NCI-H2081 (cell line): ENCODE results near the gene ECHS1.

ENCODE experiments used
- DNase-seq, 2 experiments: peaks; one replicate each; lab custom pipeline; 2025; lab: John Stamatoyannopoulos, UW

ECHS1 gene

GRCh38 chr10:133358162-133358924 lies 14.8 kb downstream of the ECHS1 start:
- DNase-seq, result no peak

- no peak for DNase-seq
Observed at GRCh38 chr10:133357285-133358161, 15.6 kb downstream of the ECHS1 start, which contains the start of gene FUOM. Gene FUOM, minus strand, starts transcription at chr10:133358019. Its CDS starts 12 bp downstream, at chr10:133358007.

GRCh38 chr10:133356549-133357284 lies 16.4 kb downstream of the ECHS1 start:
- DNase-seq, result no peak

GRCh38 chr10:133355991-133356390 lies 17.2 kb downstream of the ECHS1 start:
- no peak for DNase-seq

- no peak for DNase-seq
Observed at GRCh38 chr10:133355266-133355665, 17.9 kb downstream of the ECHS1 start.

GRCh38 chr10:133354672-133355240 lies 18.4 kb downstream of the ECHS1 start:
- no peak for DNase-seq

- DNase-seq, result no peak
Observed at GRCh38 chr10:133353988-133354605, 19.1 kb downstream of the ECHS1 start.

- DNase-seq, result no peak
Observed at GRCh38 chr10:133353202-133353959, 19.8 kb downstream of the ECHS1 start.

- no peak for DNase-seq
Observed at GRCh38 chr10:133351408-133352318, 21.5 kb downstream of the ECHS1 start.

GRCh38 chr10:133350950-133351329 lies 22.2 kb downstream of the ECHS1 start:
- no peak for DNase-seq

GRCh38 chr10:133350283-133350949 lies 22.7 kb downstream of the ECHS1 start:
- no peak for DNase-seq

- no peak for DNase-seq
Observed at GRCh38 chr10:133349577-133350011, 23.6 kb downstream of the ECHS1 start.

GRCh38 chr10:133349160-133349568 lies 24.0 kb downstream of the ECHS1 start:
- DNase-seq, result no peak

- no peak for DNase-seq
Observed at GRCh38 chr10:133347710-133348517, 25.2 kb downstream of the ECHS1 start.

GRCh38 chr10:133346413-133346812 lies 26.7 kb downstream of the ECHS1 start:
- DNase-seq, result no peak

GRCh38 chr10:133344236-133344635 lies 28.9 kb downstream of the ECHS1 start:
- DNase-seq, result no peak

- DNase-seq, result no peak
Observed at GRCh38 chr10:133343558-133343957, 29.6 kb downstream of the ECHS1 start.

- DNase-seq, result no peak
Observed at GRCh38 chr10:133342942-133343341, 30.2 kb downstream of the ECHS1 start.
